ENCODE data around the gene TSACC. TPM values are rescaled to one million over a fixed set of nuclear protein-coding genes. Genes with fewer than 3 reads are reported as not detected.

Gene TSACC
- 1.7 to 3.2 TPM (median 2.2 TPM) in 5 replicates for total RNA-seq (2022; extraction: Qiagen RNA extraction; ENCODE audit: low read depth)

DNA sequence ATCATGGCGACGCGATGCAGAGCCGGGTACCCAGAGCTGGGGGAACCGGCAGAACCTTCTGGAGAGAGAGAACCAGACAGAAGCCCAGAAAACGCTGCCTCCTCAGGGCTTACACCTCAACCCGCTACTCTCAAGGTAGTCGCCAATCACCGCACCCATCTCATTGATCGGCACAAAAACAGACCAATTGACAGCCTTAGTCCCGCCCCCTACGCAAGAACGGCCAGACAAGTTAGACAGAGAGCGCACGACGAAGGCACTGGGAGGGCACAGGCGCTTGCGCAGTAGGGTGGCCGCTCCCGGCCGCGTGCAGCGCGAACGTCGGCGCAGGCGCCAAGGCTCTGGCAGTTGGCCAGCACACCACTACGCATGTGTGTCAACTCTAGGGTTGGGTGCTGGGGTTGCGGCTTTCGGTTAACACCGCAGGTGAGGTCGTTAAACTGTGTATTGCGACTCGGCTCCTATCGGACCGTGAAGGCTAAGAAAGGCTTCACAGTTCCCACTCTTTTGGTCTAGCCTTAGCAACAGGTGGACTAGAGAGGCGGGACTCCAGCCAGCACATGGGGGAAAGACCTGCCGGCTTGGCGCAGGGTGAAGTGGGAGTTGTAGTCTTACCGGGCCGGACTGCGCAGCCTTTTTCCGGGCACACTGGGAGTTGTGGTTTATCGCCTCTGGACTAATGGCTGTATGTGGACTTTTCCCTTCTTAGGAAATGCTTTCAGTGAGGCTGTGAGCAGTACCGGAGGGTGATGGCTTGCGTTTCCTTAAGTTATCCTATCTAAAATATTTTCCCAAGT, at the start of gene TSACC, which contains the start of gene CCT3:
Gene TSACC (plus strand): TSS at position 347 of the 797 bp plus-strand sequence. CDS start 1,232 bp downstream, outside the sequence.
Gene CCT3 (minus strand): TSS at position 113 of the 797 bp plus-strand sequence. CDS start 108 bp downstream, at position 5.

DNA sequence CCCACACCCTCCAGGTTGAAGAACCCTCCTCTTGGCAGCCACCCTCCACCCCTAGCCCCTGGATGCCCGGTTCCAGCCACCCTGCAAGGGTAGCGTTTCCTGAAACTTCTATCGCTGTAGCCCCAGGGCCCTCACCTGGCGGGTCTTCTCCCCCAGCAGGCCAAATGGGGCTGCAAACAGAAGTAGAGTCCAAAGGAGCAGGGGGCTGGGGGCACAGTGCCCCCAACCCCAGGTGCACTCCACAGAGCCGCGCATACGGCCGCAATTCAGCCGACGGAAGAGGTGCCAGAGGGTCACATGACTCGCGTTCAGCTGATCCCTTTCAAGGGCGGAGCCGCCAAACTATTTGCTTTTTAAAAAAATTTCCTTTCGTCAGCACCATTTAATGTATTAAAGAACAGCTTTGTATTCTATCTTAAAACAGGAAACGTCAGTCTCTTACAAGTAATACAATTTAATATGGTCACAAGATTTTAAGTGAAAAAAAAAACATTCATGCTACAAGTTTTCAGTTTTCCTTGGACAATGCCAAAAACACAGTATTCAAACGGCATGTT, 42.9 kb upstream of the TSACC start, which contains the start of gene GLMP:
Gene GLMP (minus strand): TSS at position 289 of the 557 bp plus-strand sequence. CDS start 34 bp downstream, at position 255.

DNA sequence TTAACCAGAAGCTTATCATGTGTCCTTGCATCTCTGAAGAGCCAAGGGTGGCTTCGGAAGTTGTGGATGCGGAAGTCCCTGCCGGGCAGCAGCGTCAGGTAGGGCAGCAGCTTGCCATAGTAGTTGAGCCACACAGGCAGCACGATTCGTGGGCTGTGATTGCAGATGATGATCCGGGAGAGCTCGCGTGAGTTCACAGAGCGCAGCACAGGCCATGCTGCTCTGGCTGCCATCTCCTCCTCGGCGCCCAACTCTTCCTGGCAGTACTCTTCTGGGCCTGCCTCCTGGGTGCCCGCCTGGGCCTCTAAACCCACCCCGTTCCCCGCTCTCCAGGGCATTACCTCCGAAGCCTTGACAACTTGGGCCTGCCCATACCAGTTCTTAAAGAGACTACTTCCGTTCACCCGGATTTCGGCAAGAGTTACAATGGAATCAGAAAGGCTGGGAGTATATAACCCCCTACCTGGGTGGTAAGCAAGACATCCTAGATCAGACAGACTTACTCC, 39.4 kb upstream of the TSACC start, which contains the start of gene VHLL:
Gene VHLL (minus strand): TSS at position 456 of the 506 bp plus-strand sequence. CDS start 118 bp downstream, at position 338.

DNA sequence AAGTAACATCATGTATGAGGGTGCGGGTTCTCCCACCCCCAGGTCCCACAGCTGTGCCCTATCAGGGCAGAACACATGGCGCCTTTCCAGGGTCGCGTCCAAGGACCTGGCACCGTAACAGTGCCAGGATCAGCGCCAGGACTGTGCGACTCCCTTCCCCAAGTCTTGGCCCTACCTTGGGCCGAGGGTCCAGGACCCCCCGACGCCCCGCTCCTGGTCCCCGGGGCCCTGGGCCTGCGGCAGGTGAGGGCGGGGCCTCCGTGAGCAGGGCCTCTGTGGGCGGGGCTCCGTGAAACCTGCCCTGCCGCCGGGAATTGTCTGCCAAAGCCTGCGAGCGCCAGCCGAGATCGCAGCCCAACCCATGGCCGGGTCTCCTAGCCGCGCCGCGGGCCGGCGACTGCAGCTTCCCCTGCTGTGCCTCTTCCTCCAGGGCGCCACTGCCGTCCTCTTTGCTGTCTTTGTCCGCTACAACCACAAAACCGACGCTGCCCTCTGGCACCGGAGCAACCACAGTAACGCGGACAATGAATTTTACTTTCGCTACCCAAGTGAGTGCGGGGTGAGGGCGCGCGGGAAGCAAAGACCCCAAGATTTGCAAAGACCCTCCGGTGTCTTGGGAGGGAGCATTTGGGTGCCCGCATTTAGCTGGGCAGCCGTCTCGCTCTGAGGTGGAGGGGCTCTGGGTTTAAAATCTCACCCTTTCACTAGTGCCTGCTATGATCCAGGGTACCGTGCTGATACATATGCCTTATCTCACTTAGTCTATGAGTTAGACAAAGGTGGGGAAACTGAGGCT, 30.8 kb downstream of the TSACC start, which contains the start of gene RHBG:
Gene RHBG (plus strand): TSS at position 323 of the 796 bp plus-strand sequence. CDS start 39 bp downstream, at position 362.

Other genes with a start within 250 kb of the TSACC start
- 487 to 742 TPM (median 732 TPM) in 5 replicates for gene LMNA, start 223.8 kb upstream of the TSACC start, total RNA-seq (2022; extraction: Qiagen RNA extraction; ENCODE audit: low read depth)
- gene SEMA4A, start 184.9 kb upstream of the TSACC start, total RNA-seq (2022; extraction: Qiagen RNA extraction; ENCODE audit: low read depth) = 0.26 to 0.46 TPM (median 0.42 TPM) in 5 replicates
- gene SLC25A44, start 144.4 kb upstream of the TSACC start, total RNA-seq (2022; extraction: Qiagen RNA extraction; ENCODE audit: low read depth) = 24.0 to 30.8 TPM (median 26.1 TPM) in 5 replicates
- gene PMF1, start 125.5 kb upstream of the TSACC start, total RNA-seq (2022; extraction: Qiagen RNA extraction; ENCODE audit: low read depth) = 54.8 to 62.6 TPM (median 56.8 TPM) in 5 replicates
- gene BGLAP, start 96.3 kb upstream of the TSACC start, total RNA-seq (2022; extraction: Qiagen RNA extraction; ENCODE audit: low read depth) = 0.20 to 0.40 TPM (median 0.39 TPM) in 3 of 5 replicates, not detected in the others
- gene PAQR6, start 90.5 kb upstream of the TSACC start, total RNA-seq (2022; extraction: Qiagen RNA extraction; ENCODE audit: low read depth) = 2.9 to 5.5 TPM (median 3.4 TPM) in 5 replicates
- gene SMG5, start 55.7 kb upstream of the TSACC start, total RNA-seq (2022; extraction: Qiagen RNA extraction; ENCODE audit: low read depth) = 32.3 to 54.5 TPM (median 47.9 TPM) in 5 replicates
- 6.2 to 9.5 TPM (median 8.5 TPM) in 5 replicates for gene TMEM79, start 54.2 kb upstream of the TSACC start, total RNA-seq (2022; extraction: Qiagen RNA extraction; ENCODE audit: low read depth)
- gene GLMP, start 42.8 kb upstream of the TSACC start, total RNA-seq (2022; extraction: Qiagen RNA extraction; ENCODE audit: low read depth) = 33.5 to 46.4 TPM (median 44.5 TPM) in 5 replicates
- not detected in 5 replicates for gene VHLL, start 39.2 kb upstream of the TSACC start, total RNA-seq (2022; extraction: Qiagen RNA extraction; ENCODE audit: low read depth)
- 379 to 436 TPM (median 410 TPM) in 5 replicates for gene CCT3, start 234 bp upstream of the TSACC start, total RNA-seq (2022; extraction: Qiagen RNA extraction; ENCODE audit: low read depth)
- not detected in 5 replicates for gene RHBG, start 30.7 kb downstream of the TSACC start, total RNA-seq (2022; extraction: Qiagen RNA extraction; ENCODE audit: low read depth)
- gene MEF2D, start 162.2 kb downstream of the TSACC start, total RNA-seq (2022; extraction: Qiagen RNA extraction; ENCODE audit: low read depth) = 17.8 to 36.2 TPM (median 30.9 TPM) in 5 replicates
- 12.3 to 21.4 TPM (median 19.1 TPM) in 5 replicates for gene IQGAP3, start 234.0 kb downstream of the TSACC start, total RNA-seq (2022; extraction: Qiagen RNA extraction; ENCODE audit: low read depth)
- not detected in 5 replicates for gene TTC24, start 241.2 kb downstream of the TSACC start, total RNA-seq (2022; extraction: Qiagen RNA extraction; ENCODE audit: low read depth)